ENCODE data around the gene WFDC1.

DNA sequence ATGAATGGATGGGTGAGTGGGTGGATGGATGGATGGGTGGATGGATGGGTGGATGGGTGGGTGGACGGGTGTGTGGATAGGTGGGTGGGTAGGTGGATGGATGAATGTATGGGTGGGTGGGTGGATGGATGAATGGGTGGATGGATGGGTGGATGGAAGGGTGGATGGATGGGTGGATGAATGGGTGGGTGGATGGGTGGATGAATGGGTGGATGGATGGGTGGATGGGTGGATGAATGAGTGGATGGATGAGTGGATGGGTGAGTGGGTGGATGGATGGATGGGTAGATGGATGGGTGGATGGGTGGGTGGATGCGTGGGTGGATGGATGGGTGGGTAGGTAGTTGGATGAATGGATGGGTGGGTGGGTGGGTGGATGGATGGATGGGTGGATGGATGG lies 60.5 kb downstream of the WFDC1 start:
- TF ChIP-seq, protein P1, sequence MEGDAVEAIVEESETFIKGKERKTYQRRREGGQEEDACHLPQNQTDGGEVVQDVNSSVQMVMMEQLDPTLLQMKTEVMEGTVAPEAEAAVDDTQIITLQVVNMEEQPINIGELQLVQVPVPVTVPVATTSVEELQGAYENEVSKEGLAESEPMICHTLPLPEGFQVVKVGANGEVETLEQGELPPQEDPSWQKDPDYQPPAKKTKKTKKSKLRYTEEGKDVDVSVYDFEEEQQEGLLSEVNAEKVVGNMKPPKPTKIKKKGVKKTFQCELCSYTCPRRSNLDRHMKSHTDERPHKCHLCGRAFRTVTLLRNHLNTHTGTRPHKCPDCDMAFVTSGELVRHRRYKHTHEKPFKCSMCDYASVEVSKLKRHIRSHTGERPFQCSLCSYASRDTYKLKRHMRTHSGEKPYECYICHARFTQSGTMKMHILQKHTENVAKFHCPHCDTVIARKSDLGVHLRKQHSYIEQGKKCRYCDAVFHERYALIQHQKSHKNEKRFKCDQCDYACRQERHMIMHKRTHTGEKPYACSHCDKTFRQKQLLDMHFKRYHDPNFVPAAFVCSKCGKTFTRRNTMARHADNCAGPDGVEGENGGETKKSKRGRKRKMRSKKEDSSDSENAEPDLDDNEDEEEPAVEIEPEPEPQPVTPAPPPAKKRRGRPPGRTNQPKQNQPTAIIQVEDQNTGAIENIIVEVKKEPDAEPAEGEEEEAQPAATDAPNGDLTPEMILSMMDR (IDR thresholded peaks at IDR 0.05): no peak
- no peak for TF ChIP-seq EZH2 (IDR thresholded peaks at IDR 0.05)
- no peak for TF ChIP-seq EZH2phosphoT487 (IDR thresholded peaks at IDR 0.05)

Data from neural progenitor cell (in vitro differentiated cells).